Retinal pigment epithelial cell (primary cell): ENCODE measurements around the gene PCSK7.

ENCODE experiments used
- DNase-seq: peaks from one replicate; pipeline ENCODE4 v3.0.0-alpha.2; 2010; ENCODE audit warnings: low read depth
- H3K4me3 ChIP-seq: 2 replicates; pipeline ENCODE4 v1.5.1; 2011; ENCODE audit warnings: mild to moderate bottlenecking, low read length, control low read depth, moderate library complexity
- TF ChIP-seq, protein P1 (sequence below): conservative IDR thresholded peaks from 2 replicates; pipeline ENCODE4 v1.5.1; 2011; ENCODE audit warnings: low read depth, low read length, control low read depth, inconsistent platforms

PCSK7 gene

GRCh38 chr11:117188620-117189081 lies 43.2 kb downstream of the PCSK7 start:
- TF ChIP-seq, protein P1, sequence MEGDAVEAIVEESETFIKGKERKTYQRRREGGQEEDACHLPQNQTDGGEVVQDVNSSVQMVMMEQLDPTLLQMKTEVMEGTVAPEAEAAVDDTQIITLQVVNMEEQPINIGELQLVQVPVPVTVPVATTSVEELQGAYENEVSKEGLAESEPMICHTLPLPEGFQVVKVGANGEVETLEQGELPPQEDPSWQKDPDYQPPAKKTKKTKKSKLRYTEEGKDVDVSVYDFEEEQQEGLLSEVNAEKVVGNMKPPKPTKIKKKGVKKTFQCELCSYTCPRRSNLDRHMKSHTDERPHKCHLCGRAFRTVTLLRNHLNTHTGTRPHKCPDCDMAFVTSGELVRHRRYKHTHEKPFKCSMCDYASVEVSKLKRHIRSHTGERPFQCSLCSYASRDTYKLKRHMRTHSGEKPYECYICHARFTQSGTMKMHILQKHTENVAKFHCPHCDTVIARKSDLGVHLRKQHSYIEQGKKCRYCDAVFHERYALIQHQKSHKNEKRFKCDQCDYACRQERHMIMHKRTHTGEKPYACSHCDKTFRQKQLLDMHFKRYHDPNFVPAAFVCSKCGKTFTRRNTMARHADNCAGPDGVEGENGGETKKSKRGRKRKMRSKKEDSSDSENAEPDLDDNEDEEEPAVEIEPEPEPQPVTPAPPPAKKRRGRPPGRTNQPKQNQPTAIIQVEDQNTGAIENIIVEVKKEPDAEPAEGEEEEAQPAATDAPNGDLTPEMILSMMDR, result no peak
- no peak overlapping the region for H3K4me3 ChIP-seq
- DNase-seq, result no peak

- no peak overlapping the region for H3K4me3 ChIP-seq
- DNase-seq, result no peak
- TF ChIP-seq, protein P1, result no peak
These were observed 43.9 kb downstream of the PCSK7 start for GRCh38 chr11:117187799-117188481.

DNA sequence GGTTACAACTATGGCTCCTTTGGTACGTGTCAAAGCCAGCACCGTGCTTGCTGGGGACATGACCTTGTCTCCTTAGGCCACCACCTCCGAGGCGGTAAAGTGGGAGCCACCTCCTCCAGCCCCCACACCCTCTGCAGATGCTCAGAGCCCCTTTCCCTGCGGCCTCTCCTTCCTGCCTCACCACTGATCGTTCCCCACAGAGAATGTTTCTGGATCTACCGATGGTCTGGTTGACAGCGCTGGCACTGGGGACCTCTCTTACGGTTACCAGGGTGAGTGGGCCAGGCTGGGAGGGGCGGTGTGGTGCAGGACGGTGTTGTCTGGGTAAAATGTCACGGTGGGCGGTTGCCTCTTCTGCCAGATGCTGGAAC lies 44.5 kb downstream of the PCSK7 start:
- no peak overlapping the region for H3K4me3 ChIP-seq
- DNase-seq, result no peak
- TF ChIP-seq, protein P1, result no peak

- no peak for DNase-seq
- TF ChIP-seq, protein P1, result no peak
- H3K4me3 ChIP-seq, result no peak overlapping the region
These were observed 44.9 kb downstream of the PCSK7 start for GRCh38 chr11:117187007-117187406.

GRCh38 chr11:117186431-117186761 lies 45.5 kb downstream of the PCSK7 start:
- DNase-seq, result no peak
- TF ChIP-seq, protein P1, result no peak
- no peak overlapping the region for H3K4me3 ChIP-seq

- TF ChIP-seq, protein P1, result no peak
- no peak overlapping the region for H3K4me3 ChIP-seq
- no peak for DNase-seq
These were observed 46.0 kb downstream of the PCSK7 start for GRCh38 chr11:117185736-117186430.
